GM18505 (cell line): ENCODE results near the gene SOAT2.

ENCODE experiments used
- ATAC-seq: cut with Tn5 transposase; IDR thresholded peaks from one replicate; pipeline ENCODE4 v1.9.1; 2021; ENCODE audit not compliant: unreplicated experiment
- POLR2A ChIP-seq: IDR thresholded peaks from 4 replicates; pipeline ENCODE4 v1.6.1; 2011; ENCODE audit warnings: borderline replicate concordance; ENCODE audit not compliant: insufficient read depth, insufficient read length; ENCODE audit errors: extremely low read depth

SOAT2 gene

DNA sequence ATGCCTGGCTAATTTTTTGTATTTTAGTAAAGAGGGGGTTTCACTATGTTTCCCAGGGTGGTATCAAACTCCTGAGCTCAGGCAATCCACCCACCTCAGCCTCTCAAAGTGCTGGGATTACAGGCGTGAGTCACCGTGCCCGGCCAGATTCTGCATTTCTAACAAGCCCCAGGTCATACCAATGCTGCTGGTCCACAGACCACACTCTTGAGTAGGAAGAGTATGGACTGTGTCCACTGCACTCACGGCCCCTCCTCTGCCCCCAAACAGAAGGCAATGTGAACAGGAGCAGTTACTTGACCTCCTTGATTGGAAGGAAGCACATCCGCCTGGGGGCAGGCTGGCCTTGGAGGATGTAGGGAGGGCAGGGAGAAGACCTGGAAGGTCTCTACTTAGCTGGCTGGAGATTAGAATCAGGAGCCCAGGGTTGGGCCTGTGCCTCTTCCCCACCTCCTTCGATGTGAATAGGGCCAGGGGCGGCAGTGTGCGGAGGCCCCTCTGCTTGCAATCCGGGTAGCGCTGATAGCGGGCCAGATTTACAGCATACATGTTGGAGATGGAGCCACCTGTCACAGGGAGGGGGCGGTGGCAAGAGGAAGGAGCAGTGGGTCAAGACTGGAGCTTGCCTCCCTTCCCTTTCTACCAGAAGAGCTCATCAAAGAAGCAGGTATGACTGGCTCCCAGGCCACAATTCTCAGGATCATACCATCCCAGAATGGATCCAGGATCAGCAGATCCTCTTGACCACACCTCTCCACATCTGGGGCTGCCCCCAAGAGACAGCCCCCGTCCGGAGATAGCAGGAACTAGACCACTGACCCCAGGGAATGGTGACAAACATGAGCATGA, 67.8 kb downstream of the SOAT2 start:
- TF ChIP-seq POLR2A: no peak
- no peak for ATAC-seq

DNA sequence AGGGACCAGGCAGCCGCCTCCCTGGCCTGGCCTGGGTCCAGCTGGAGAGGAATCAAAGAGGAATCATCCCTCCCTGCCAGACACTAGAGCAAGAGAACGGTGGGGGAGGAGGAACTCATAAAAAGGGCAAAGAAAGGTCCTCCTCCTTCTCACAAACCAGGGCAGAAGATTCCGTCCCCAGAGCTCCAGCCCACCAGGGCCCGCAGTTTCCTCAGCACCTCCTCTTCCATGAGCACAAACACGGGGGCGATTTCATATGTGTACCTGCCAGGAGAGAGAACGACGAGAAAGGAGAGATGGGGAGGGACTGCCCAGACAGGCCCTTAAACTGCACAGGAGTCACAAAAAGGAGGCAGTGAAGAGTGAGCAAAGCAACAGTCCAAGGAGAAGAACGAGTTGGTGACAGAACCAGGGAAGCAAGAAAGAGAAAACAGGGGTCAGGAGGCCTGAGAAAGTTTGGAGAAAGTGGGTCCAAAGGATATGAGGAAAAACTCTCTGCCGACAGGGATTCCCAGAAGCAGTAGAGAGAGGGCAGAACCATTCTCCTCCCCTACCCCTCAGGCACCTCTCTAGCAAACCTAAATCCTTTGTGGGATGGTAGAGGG, 68.5 kb downstream of the SOAT2 start:
- no peak for TF ChIP-seq POLR2A
- ATAC-seq: no peak

DNA sequence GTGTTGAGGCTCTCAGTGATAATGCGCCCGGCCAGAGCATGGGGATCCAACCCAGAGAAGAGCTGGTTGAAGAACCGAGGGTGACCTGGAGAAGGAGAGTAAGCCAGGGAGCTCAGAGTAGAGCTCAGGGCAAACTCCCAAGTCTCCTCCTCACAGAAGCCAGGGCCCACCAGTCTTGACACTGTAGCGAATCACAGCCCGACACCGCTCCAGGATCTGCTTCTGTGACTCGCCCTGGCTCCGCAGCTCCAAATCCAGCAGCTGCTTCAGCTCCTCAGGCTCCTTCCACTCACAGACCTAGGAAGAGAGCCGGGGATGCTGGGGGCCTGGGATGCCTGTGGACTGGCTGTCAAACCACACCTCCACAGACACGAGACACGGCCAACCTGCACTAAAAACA, 69.1 kb downstream of the SOAT2 start:
- TF ChIP-seq POLR2A: no peak
- ATAC-seq: no peak

GRCh38 chr12:53173085-53173715, 69.9 kb downstream of the SOAT2 start:
- no peak for TF ChIP-seq POLR2A

More at GRCh38 chr12:53173085-53173715, 69.9 kb downstream of the SOAT2 start:
- no peak for ATAC-seq
